HEK293 (cell line): ENCODE results near the gene SAMD4A.
"Not testable (repeated sequence)": the region's sequence is repeated elsewhere in the genome, so short reads cannot be mapped to it uniquely, and the experiment has no call there.

Experiments used
- CTCF ChIA-PET: fragments of 350-600 bp; formaldehyde crosslinking; extraction: SDS; loops from one replicate; lab custom pipeline; 2021; ENCODE audit warnings: antibody characterized with exemption; lab: Yijun Ruan, JAX
- POLR2A ChIA-PET: fragments of 300-600 bp; formaldehyde crosslinking; extraction: SDS; loops from one replicate; lab custom pipeline; 2020; ENCODE audit warnings: antibody characterized with exemption, inconsistent platforms; lab: Yijun Ruan, JAX
- H3K27ac ChIP-seq: fragments of 200-500 bp; sonication (Bioruptor generic); 2 replicates; pipeline ENCODE4 v1.5.1; 2014; ENCODE audit warnings: low read depth, low read length, control low read depth, inconsistent platforms; ENCODE audit errors: extremely low read depth
- H3K36me3 ChIP-seq, 2 experiments: fragments of 200-500 bp in 1 of 2; sonication (Bioruptor generic) in 1 of 2; 1 replicate in 1 of 2; 2 replicates in 1 of 2; pipeline ENCODE4 v1.5.1; 2014 to 2017; ENCODE audit warnings: inconsistent platforms in 2 of 2, low read length in 2 of 2; ENCODE audit not compliant: control insufficient read depth in 2 of 2, insufficient read depth in 1 of 2
- H3K4me1 ChIP-seq: fragments of 200-500 bp; sonication (Bioruptor generic); 2 replicates; pipeline ENCODE4 v1.5.1; 2014; ENCODE audit warnings: mild to moderate bottlenecking, low read length, inconsistent platforms; ENCODE audit not compliant: control insufficient read depth, insufficient read depth
- H3K4me3 ChIP-seq: 2 replicates; pipeline ENCODE4 v1.5.1; 2011; ENCODE audit warnings: low read depth, mild to moderate bottlenecking, control low read depth, low read length, moderate library complexity
- H3K9me3 ChIP-seq: fragments of 200-500 bp; sonication (Bioruptor generic); 2 replicates; pipeline ENCODE4 v1.5.1; 2014; ENCODE audit warnings: low read depth, low read length, inconsistent platforms; ENCODE audit not compliant: control insufficient read depth, insufficient read depth
- KLF7 ChIP-seq: fragments of 450-650 bp; formaldehyde crosslinking; IDR thresholded peaks from 2 replicates; pipeline ENCODE4 v1.5.1; 2016; ENCODE audit warnings: missing biosample characterization, missing genetic modification characterization, borderline replicate concordance
- PATZ1 ChIP-seq: fragments of 450-650 bp; formaldehyde crosslinking; IDR thresholded peaks from 2 replicates; pipeline ENCODE4 v1.5.1; 2016; ENCODE audit warnings: missing biosample characterization, missing genetic modification characterization
- RBAK ChIP-seq: fragments of 450-650 bp; formaldehyde crosslinking; IDR thresholded peaks from 2 replicates; pipeline ENCODE4 v1.5.1; 2016; ENCODE audit warnings: missing biosample characterization, missing genetic modification characterization
- YY2 ChIP-seq: fragments of 450-650 bp; formaldehyde crosslinking; IDR thresholded peaks from 2 replicates; pipeline ENCODE4 v1.5.1; 2016; ENCODE audit warnings: missing biosample characterization, missing genetic modification characterization
- ZFHX2 ChIP-seq: fragments of 450-650 bp; formaldehyde crosslinking; conservative IDR thresholded peaks from 2 replicates; pipeline ENCODE4 v1.5.1; 2016; ENCODE audit warnings: missing biosample characterization, missing genetic modification characterization
- ZIC2 ChIP-seq: fragments of 450-650 bp; formaldehyde crosslinking; IDR thresholded peaks from 2 replicates; pipeline ENCODE4 v1.5.1; 2016; ENCODE audit warnings: missing biosample characterization, missing genetic modification characterization
- ZNF10 ChIP-seq: fragments of 450-650 bp; formaldehyde crosslinking; IDR thresholded peaks from 2 replicates; pipeline ENCODE4 v1.5.1; 2017; ENCODE audit warnings: missing biosample characterization, missing genetic modification characterization
- ZNF146 ChIP-seq: fragments of 450-650 bp; formaldehyde crosslinking; IDR thresholded peaks from 2 replicates; pipeline ENCODE4 v1.5.1; 2016; ENCODE audit warnings: missing biosample characterization, missing genetic modification characterization
- ZNF223 ChIP-seq: fragments of 450-650 bp; formaldehyde crosslinking; IDR thresholded peaks from 2 replicates; pipeline ENCODE4 v1.5.1; 2016; ENCODE audit warnings: missing biosample characterization, missing genetic modification characterization
- ZNF280C ChIP-seq: fragments of 450-650 bp; formaldehyde crosslinking; IDR thresholded peaks from 2 replicates; pipeline ENCODE4 v1.5.1; 2016; ENCODE audit warnings: missing biosample characterization, missing genetic modification characterization
- ZNF596 ChIP-seq: fragments of 450-650 bp; IDR thresholded peaks from 2 replicates; pipeline ENCODE4 v1.5.0; 2018; ENCODE audit warnings: missing biosample characterization, mild to moderate bottlenecking, missing genetic modification characterization, moderate library complexity
- ZNF629 ChIP-seq: fragments of 450-650 bp; formaldehyde crosslinking; IDR thresholded peaks from 2 replicates; pipeline ENCODE4 v1.5.1; 2017; ENCODE audit warnings: missing biosample characterization, missing genetic modification characterization
- ZNF664 ChIP-seq: fragments of 450-650 bp; formaldehyde crosslinking; IDR thresholded peaks from 2 replicates; pipeline ENCODE4 v1.5.1; 2016; ENCODE audit warnings: missing biosample characterization, missing genetic modification characterization
- ZNF792 ChIP-seq: fragments of 450-650 bp; formaldehyde crosslinking; IDR thresholded peaks from 2 replicates; pipeline ENCODE4 v1.5.1; 2016; ENCODE audit warnings: missing biosample characterization, missing genetic modification characterization
- ZSCAN16 ChIP-seq: fragments of 450-650 bp; formaldehyde crosslinking; IDR thresholded peaks from 2 replicates; pipeline ENCODE4 v1.5.1; 2016; ENCODE audit warnings: missing biosample characterization, missing genetic modification characterization
- TF ChIP-seq, protein P1 (sequence below): fragments of 450-650 bp; formaldehyde crosslinking; IDR thresholded peaks from 2 replicates; pipeline ENCODE4 v1.5.1; 2016; ENCODE audit warnings: missing biosample characterization, missing genetic modification characterization
- TF ChIP-seq, protein P2 (sequence below): fragments of 450-650 bp; formaldehyde crosslinking; IDR thresholded peaks from 2 replicates; pipeline ENCODE4 v1.5.1; 2016; ENCODE audit warnings: missing biosample characterization, missing genetic modification characterization

The SAMD4A gene

DNA sequence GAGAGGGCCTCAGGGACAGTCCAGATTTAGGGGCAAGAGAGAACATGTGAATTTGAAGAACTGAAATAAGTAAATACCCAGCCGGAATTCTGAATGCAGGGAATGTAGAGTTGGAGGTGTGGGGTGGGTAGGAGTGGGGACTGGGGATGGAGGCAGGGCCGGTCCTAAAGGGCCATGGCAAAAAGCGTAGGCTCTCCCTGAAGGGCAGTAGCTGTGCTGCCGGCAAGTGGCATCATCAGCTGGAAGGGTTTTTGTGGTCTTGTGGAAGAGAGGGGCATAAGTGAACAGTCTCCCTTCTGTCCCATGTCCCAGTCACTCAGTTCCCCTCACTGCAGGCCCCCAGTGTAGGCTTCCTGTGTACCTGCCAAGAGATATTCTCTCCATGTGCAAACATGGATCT, 231.1 kb downstream of the SAMD4A start:
- POLR2A ChIA-PET, result no interaction called here
- no peak for TF ChIP-seq ZFHX2
- TF ChIP-seq ZNF664 (tag by site-specific recombination), result no peak
- no peak for TF ChIP-seq ZNF596 (tag by site-specific recombination)
- TF ChIP-seq ZSCAN16 (tag by site-specific recombination), result no peak
- TF ChIP-seq, protein P1, sequence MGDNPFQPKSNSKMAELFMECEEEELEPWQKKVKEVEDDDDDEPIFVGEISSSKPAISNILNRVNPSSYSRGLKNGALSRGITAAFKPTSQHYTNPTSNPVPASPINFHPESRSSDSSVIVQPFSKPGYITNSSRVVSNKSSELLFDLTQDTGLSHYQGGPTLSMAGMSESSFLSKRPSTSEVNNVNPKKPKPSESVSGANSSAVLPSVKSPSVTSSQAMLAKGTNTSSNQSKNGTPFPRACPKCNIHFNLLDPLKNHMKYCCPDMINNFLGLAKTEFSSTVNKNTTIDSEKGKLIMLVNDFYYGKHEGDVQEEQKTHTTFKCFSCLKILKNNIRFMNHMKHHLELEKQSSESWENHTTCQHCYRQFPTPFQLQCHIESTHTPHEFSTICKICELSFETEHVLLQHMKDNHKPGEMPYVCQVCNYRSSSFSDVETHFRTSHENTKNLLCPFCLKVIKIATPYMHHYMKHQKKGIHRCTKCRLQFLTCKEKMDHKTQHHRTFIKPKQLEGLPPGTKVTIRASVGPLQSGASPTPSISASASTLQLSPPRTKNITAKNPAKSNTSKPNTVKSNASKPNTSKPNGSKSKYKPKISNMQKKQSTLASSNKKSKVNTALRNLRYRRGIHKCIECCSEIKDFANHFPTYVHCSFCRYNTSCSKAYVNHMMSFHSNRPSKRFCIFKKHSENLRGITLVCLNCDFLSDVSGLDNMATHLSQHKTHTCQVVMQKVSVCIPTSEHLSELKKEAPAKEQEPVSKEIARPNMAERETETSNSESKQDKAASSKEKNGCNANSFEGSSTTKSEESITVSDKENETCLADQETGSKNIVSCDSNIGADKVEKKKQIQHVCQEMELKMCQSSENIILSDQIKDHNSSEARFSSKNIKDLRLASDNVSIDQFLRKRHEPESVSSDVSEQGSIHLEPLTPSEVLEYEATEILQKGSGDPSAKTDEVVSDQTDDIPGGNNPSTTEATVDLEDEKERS (tag by site-specific recombination), result no peak
- TF ChIP-seq ZNF223, result no peak
- no peak for TF ChIP-seq KLF7 (tag by site-specific recombination)
- no peak for TF ChIP-seq PATZ1 (tag by site-specific recombination)
- no peak for TF ChIP-seq ZNF792 (tag by site-specific recombination)
- TF ChIP-seq YY2 (tag by site-specific recombination), result no peak
- TF ChIP-seq RBAK (tag by site-specific recombination), result no peak
- Histone ChIP-seq H3K4me1 (no peaks in the 10 kb centered on the region), H3K4me3 (no peak overlapping the region), H3K9me3 (no peaks in the 10 kb centered on the region), H3K36me3 (no peaks in the 10 kb centered on the region), H3K27ac (no peak overlapping the region)
- CTCF ChIA-PET, result no interaction called here

DNA sequence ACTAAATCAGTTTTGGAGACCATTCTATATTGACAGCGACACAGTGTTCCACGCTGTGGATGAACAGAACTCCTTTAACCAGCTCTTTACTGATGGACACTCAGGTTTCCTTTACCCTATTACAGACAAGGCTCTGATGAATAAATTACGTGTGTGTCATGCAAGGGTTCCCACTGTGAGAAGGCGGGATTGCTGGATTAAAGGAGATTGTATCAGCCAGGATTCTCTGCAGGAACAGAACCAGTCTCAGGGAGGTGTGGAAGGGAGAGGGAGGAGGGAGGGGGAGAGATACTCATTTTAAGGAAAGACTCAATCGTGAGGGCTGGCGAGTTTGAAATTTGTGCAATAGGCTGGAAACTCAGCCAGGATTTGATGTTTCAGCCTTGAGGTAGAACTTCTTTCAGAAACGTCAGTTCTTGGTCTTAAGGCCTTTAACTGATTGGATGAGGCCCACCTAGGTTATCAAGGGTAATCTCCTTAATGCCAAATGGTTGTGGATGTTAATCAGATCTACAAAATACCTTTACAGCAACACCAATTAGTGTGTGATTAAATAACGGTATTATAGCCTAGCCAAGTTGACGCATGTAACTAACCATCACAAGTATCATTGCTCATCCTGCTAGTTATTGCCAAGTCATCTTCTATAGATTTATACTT, 231.7 kb downstream of the SAMD4A start:
- no peaks in the 10 kb centered on the region for H3K4me1 ChIP-seq
- ChIA-PET POLR2A (no interaction called here), CTCF (no interaction called here)
- no peak overlapping the region for H3K27ac ChIP-seq
- H3K36me3 ChIP-seq, result no peaks in the 10 kb centered on the region
- no peaks in the 10 kb centered on the region for H3K9me3 ChIP-seq
- TF ChIP-seq ZNF629 (tag by site-specific recombination) (no peak), ZNF10 (peak; percentile 81), ZNF280C (tag by site-specific recombination) (no peak), ZIC2 (tag by site-specific recombination) (peak; percentile 68)
- H3K4me3 ChIP-seq, result no peak overlapping the region

- POLR2A ChIA-PET, H3K9me3 ChIP-seq, CTCF ChIA-PET, H3K4me3 ChIP-seq, H3K36me3 ChIP-seq, H3K27ac ChIP-seq, H3K4me1 ChIP-seq: not testable (repeated sequence)
- TF ChIP-seq, protein P2, sequence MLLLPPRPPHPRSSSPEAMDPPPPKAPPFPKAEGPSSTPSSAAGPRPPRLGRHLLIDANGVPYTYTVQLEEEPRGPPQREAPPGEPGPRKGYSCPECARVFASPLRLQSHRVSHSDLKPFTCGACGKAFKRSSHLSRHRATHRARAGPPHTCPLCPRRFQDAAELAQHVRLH (tag by site-specific recombination), result 0 out of 2 replicates have a peak, but pooled peaks have one; percentile 30
- peak; percentile 94 for TF ChIP-seq ZNF146 (tag by site-specific recombination)
Observed at GRCh38 chr14:54801482-54801881, 234.6 kb downstream of the SAMD4A start.
